ENCODE measurements around the gene PTGER2. TPM values are rescaled to one million over a fixed set of nuclear protein-coding genes. Genes with fewer than 3 reads are reported as not detected.

PTGER2 gene
- total and polyA plus RNA-seq, 10 of the 15 experiments (the other 5 are each of a cell fraction or from before 2014, with no cell fraction given) = 0.03 to 1.6 (median 0.33) TPM

DNA sequence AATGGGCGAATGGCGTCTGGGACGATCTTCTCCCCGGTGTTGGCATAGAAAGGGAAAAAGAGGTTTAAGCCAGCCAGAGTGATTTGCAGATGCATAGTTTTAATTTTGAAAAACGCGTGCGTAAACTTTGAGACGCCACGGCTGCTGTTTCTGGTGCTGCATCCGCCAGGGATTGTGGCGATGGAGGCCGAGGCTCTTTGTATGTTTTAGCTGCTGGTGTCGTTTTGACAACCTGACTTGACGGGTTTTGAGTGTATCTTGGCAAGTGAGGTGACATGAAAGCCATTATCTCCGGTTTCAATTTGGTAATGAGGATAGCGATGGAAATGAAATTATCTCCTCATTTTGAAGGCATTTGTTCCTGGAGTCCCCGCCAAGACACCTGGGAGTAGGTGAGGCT is 45.0 kb upstream of the PTGER2 start:
- Histone ChIP-seq H3K27me3 (replicated peaks in 1 of 2; ENCODE audit: control insufficient read depth in 2 of 2, insufficient read depth in 2 of 2, low read length in 1 of 2) (peaks cover 12 to 19% of the 10 kb centered on the region in 2 experiments), H3K79me2 (ENCODE audit: control insufficient read depth, insufficient read depth, low read length) (no peaks in the 10 kb centered on the region), H3K9me3 (replicated peaks; ENCODE audit: control insufficient read depth, insufficient read depth, low read length) (peaks cover 3% of the 10 kb centered on the region; the same call in 1 of the 3 replicates), H2AFZ (ENCODE audit: control insufficient read depth, low read depth, low read length) (no peak overlapping the region), H3K36me3 (ENCODE audit: control insufficient read depth in 2 of 2, insufficient read depth in 2 of 2, low read length in 1 of 2) (no peaks in the 10 kb centered on the region), H3K9ac (ENCODE audit: control insufficient read depth, insufficient read depth, low read length) (no peak overlapping the region), H3K4me1 (ENCODE audit: control insufficient read depth, insufficient read depth, low read length) (no peaks in the 10 kb centered on the region), H3K27ac (ENCODE audit: control insufficient read depth, insufficient read depth) (no peak overlapping the region), H4K20me1 (ENCODE audit: control insufficient read depth, insufficient read depth) (no peaks in the 10 kb centered on the region), H3K4me3 (no peak overlapping the region), H3K4me2 (ENCODE audit: control insufficient read depth, insufficient read depth) (no peak overlapping the region)
- in situ Hi-C loops (cut with MboI) (no loop called here), intact Hi-C loops (cut with micrococcal nuclease; ENCODE audit: unreplicated experiment) (no loop called here)
- 55% methylated on average over 17 of the region's 17 CpGs for WGBS (ENCODE audit: insufficient coverage, insufficient replicate concordance, low lambda C conversion rate, missing lambda C conversion rate)
- ChIA-PET POLR2A (no interaction called here), CTCF (no interaction called here), RAD21 (ENCODE audit: unreplicated experiment) (no interaction called here), SMC1A (ENCODE audit: uncharacterized antibody, unreplicated experiment) (no interaction called here)
- no TSS peak for BruUV-seq (replicated peaks)
- ATAC-seq = no peak
- DNase-seq (ENCODE audit: low read depth, low spot score) = no peak
- no peak for FAIRE-seq
- TF ChIP-seq MTA3 (IDR thresholded peaks at IDR 0.05; ENCODE audit: borderline replicate concordance, low read length) = no peak
- no peak for TF ChIP-seq TAF1 (IDR thresholded peaks at IDR 0.05; ENCODE audit: borderline replicate concordance, low read depth, low read length)
- TF ChIP-seq SUPT20H (IDR thresholded peaks at IDR 0.05; ENCODE audit: borderline replicate concordance, control insufficient read depth, low read depth, low read length) = no peak
- TF ChIP-seq CHD2 (IDR thresholded peaks at IDR 0.05; ENCODE audit: borderline replicate concordance, low read depth, low read length) = no peak
- no peak for TF ChIP-seq JUNB (IDR thresholded peaks at IDR 0.05)
- TF ChIP-seq SRF (IDR thresholded peaks at IDR 0.05; ENCODE audit: low read depth in 2 of 2, low read length in 2 of 2) = no peak
- TF ChIP-seq, protein P1, sequence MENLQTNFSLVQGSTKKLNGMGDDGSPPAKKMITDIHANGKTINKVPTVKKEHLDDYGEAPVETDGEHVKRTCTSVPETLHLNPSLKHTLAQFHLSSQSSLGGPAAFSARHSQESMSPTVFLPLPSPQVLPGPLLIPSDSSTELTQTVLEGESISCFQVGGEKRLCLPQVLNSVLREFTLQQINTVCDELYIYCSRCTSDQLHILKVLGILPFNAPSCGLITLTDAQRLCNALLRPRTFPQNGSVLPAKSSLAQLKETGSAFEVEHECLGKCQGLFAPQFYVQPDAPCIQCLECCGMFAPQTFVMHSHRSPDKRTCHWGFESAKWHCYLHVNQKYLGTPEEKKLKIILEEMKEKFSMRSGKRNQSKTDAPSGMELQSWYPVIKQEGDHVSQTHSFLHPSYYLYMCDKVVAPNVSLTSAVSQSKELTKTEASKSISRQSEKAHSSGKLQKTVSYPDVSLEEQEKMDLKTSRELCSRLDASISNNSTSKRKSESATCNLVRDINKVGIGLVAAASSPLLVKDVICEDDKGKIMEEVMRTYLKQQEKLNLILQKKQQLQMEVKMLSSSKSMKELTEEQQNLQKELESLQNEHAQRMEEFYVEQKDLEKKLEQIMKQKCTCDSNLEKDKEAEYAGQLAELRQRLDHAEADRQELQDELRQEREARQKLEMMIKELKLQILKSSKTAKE (IDR thresholded peaks at IDR 0.05; ENCODE audit: low read depth, poor library complexity, severe bottlenecking) = no peak
- TF ChIP-seq BCL11A (IDR thresholded peaks at IDR 0.05; ENCODE audit: low read depth, low read length) = no peak
- no peak for TF ChIP-seq FOXM1 (IDR thresholded peaks at IDR 0.05; ENCODE audit: low read depth, low read length)
- TF ChIP-seq NBN (IDR thresholded peaks at IDR 0.05) = no peak
- TF ChIP-seq, protein P2, sequence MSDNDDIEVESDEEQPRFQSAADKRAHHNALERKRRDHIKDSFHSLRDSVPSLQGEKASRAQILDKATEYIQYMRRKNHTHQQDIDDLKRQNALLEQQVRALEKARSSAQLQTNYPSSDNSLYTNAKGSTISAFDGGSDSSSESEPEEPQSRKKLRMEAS (IDR thresholded peaks at IDR 0.05; ENCODE audit: low read depth, low read length) = no peak
- no peak for TF ChIP-seq EED (IDR thresholded peaks at IDR 0.05; ENCODE audit: low read depth)
- no peak for TF ChIP-seq EGR1 (IDR thresholded peaks at IDR 0.05; ENCODE audit: borderline replicate concordance in 1 of 2, low read depth in 2 of 2, low read length in 2 of 2)
- TF ChIP-seq, protein P3, sequence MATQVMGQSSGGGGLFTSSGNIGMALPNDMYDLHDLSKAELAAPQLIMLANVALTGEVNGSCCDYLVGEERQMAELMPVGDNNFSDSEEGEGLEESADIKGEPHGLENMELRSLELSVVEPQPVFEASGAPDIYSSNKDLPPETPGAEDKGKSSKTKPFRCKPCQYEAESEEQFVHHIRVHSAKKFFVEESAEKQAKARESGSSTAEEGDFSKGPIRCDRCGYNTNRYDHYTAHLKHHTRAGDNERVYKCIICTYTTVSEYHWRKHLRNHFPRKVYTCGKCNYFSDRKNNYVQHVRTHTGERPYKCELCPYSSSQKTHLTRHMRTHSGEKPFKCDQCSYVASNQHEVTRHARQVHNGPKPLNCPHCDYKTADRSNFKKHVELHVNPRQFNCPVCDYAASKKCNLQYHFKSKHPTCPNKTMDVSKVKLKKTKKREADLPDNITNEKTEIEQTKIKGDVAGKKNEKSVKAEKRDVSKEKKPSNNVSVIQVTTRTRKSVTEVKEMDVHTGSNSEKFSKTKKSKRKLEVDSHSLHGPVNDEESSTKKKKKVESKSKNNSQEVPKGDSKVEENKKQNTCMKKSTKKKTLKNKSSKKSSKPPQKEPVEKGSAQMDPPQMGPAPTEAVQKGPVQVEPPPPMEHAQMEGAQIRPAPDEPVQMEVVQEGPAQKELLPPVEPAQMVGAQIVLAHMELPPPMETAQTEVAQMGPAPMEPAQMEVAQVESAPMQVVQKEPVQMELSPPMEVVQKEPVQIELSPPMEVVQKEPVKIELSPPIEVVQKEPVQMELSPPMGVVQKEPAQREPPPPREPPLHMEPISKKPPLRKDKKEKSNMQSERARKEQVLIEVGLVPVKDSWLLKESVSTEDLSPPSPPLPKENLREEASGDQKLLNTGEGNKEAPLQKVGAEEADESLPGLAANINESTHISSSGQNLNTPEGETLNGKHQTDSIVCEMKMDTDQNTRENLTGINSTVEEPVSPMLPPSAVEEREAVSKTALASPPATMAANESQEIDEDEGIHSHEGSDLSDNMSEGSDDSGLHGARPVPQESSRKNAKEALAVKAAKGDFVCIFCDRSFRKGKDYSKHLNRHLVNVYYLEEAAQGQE (IDR thresholded peaks at IDR 0.05; ENCODE audit: low read depth, low read length) = no peak
- no peak for TF ChIP-seq IRF4 (IDR thresholded peaks at IDR 0.05; ENCODE audit: low read depth, low read length)
- TF ChIP-seq, protein P4, sequence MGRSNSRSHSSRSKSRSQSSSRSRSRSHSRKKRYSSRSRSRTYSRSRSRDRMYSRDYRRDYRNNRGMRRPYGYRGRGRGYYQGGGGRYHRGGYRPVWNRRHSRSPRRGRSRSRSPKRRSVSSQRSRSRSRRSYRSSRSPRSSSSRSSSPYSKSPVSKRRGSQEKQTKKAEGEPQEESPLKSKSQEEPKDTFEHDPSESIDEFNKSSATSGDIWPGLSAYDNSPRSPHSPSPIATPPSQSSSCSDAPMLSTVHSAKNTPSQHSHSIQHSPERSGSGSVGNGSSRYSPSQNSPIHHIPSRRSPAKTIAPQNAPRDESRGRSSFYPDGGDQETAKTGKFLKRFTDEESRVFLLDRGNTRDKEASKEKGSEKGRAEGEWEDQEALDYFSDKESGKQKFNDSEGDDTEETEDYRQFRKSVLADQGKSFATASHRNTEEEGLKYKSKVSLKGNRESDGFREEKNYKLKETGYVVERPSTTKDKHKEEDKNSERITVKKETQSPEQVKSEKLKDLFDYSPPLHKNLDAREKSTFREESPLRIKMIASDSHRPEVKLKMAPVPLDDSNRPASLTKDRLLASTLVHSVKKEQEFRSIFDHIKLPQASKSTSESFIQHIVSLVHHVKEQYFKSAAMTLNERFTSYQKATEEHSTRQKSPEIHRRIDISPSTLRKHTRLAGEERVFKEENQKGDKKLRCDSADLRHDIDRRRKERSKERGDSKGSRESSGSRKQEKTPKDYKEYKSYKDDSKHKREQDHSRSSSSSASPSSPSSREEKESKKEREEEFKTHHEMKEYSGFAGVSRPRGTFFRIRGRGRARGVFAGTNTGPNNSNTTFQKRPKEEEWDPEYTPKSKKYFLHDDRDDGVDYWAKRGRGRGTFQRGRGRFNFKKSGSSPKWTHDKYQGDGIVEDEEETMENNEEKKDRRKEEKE (IDR thresholded peaks at IDR 0.05) = no peak
- no peak for TF ChIP-seq RCOR1 (conservative IDR thresholded peaks at IDR 0.05; ENCODE audit: low read depth, low read length)
